ENCODE measurements around the gene GPR37L1.
"Not testable (repeated sequence)": the region's sequence is repeated elsewhere in the genome, so short reads cannot be mapped to it uniquely, and the experiment has no call there.

GPR37L1 gene

GRCh38 chr1:202134645-202135172, 12.0 kb downstream of the GPR37L1 start:
- no peak for DNase-seq (ENCODE audit: low spot score)

GRCh38 chr1:202135221-202135721, 12.6 kb downstream of the GPR37L1 start:
- DNase-seq (ENCODE audit: low spot score), result peak; percentile 70

- no peak for DNase-seq (ENCODE audit: low spot score)
Measured at GRCh38 chr1:202140833-202141232, 18.1 kb downstream of the GPR37L1 start.

GRCh38 chr1:202141468-202141867, 18.8 kb downstream of the GPR37L1 start:
- DNase-seq (ENCODE audit: low spot score), result not testable (repeated sequence)

- DNase-seq (ENCODE audit: low spot score), result peak; percentile 35
Measured at GRCh38 chr1:202143011-202143767, 20.5 kb downstream of the GPR37L1 start.

- peak; percentile 21 for DNase-seq (ENCODE audit: low spot score)
Measured at GRCh38 chr1:202143768-202144401, 21.2 kb downstream of the GPR37L1 start.

- DNase-seq (ENCODE audit: low spot score), result peak; percentile 63
Measured at GRCh38 chr1:202144402-202145067, 21.8 kb downstream of the GPR37L1 start, which contains the start of gene ARL8A. TSS of gene ARL8A (minus strand) at chr1:202144737. CDS start at chr1:202144572, 165 bp downstream.

GRCh38 chr1:202145068-202145743, 22.5 kb downstream of the GPR37L1 start:
- no peak for DNase-seq (ENCODE audit: low spot score)

- DNase-seq (ENCODE audit: low spot score), result not testable (repeated sequence)
Measured at GRCh38 chr1:202145744-202146140, 23.0 kb downstream of the GPR37L1 start.

- no peak for DNase-seq (ENCODE audit: low spot score)
Measured at GRCh38 chr1:202146279-202146678, 23.6 kb downstream of the GPR37L1 start.

GRCh38 chr1:202146993-202147392, 24.3 kb downstream of the GPR37L1 start:
- DNase-seq (ENCODE audit: low spot score), result no peak

GRCh38 chr1:202148391-202148790, 25.7 kb downstream of the GPR37L1 start:
- DNase-seq (ENCODE audit: low spot score), result no peak

- no peak for DNase-seq (ENCODE audit: low spot score)
Measured at GRCh38 chr1:202149566-202149965, 26.8 kb downstream of the GPR37L1 start.

- no peak for DNase-seq (ENCODE audit: low spot score)
Measured at GRCh38 chr1:202150187-202150586, 27.5 kb downstream of the GPR37L1 start.

GRCh38 chr1:202150602-202151001, 27.9 kb downstream of the GPR37L1 start:
- DNase-seq (ENCODE audit: low spot score), result no peak

- no peak for DNase-seq (ENCODE audit: low spot score)
Measured at GRCh38 chr1:202151045-202151444, 28.3 kb downstream of the GPR37L1 start.

GRCh38 chr1:202152399-202152798, 29.7 kb downstream of the GPR37L1 start:
- no peak for DNase-seq (ENCODE audit: low spot score)

GRCh38 chr1:202153284-202153683, 30.6 kb downstream of the GPR37L1 start:
- DNase-seq (ENCODE audit: low spot score), result no peak

- DNase-seq (ENCODE audit: low spot score), result no peak
Measured at GRCh38 chr1:202154148-202154765, 31.5 kb downstream of the GPR37L1 start.

- DNase-seq (ENCODE audit: low spot score), result peak; percentile 69
Measured at GRCh38 chr1:202154766-202155477, 32.2 kb downstream of the GPR37L1 start.

All from kidney tubule cell (primary cell).